GM11168 (cell line): ENCODE results near the gene BMP3.

Source experiments
- in situ Hi-C: fragments of 300-500 bp; cut with MboI; formaldehyde crosslinking; loops from one replicate; pipeline ENCODE4 v1.12.0; 2022; ENCODE audit warnings: low sequenced_read_pairs; ENCODE audit not compliant: unreplicated experiment

BMP3 gene

DNA sequence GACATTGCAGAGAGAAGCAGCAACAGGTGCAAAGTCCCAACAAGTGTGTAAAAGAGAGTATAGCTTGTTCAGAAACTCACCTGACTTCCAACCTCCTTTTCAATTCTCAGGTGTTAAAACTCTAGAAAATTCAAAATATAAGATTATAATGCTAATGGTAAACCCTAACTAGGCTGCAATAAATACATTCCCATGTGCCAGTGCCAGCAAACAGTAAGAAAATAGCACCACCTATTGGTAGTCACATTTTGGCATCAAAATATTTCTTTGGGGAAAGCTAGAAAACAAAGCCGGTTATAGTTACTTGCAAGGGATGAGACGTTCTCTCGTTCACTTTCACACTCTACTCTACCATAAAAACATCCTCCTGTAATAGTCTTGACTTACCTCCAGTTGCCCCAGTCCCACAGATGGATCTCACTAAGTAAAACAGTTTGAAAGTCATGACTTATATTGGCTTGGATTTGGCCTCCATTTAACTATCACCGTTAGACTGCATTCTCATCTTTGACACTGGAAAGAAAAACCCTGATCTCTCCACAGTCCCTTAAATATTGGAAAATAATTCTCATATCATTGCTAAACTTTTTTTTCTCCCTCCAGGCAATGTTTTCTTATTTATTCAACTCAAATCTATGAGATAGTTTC lies 9.6 kb downstream of the BMP3 start:
- in situ Hi-C loops: loop anchor here (10.0 kb wide), 1 partner anchor 685 kb away; no protein-coding TSS in a partner anchor

DNA sequence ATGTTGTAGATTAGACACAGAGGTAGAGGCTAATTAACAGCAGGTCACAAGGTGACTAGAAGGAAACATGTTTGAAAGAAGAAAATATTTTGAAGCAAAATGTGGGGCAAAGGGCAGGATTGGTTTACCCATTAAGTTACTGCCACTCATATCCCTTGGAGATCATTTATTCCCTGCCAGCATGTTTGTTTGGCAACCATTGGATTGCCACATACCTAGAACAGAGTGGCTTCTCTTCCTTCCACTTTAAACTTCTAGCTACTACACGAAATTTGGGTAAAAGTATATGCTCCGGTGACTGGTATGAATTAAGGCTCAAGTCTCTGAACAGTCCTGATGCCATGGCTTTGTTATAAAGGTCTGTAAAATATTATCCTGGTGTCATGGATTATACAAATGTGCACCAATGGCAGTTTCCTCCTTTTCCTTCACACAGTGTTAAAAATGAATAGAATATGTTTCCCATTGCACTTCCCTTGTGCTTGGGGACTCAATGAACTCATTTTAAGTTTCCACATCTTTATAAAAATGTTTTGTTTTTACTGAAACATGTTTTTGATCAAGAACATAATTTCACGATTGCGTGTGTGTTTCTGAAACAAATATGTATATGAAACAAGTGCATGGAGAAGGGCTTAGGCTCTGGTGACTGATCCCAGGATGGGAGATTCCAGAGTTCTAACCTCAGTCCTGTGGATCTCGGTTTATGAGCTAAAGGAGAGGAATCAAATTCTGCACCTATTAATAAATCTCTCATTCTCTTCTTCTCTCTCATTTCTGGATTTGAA lies 12.3 kb downstream of the BMP3 start:
- in situ Hi-C loops: loop anchor here (10.0 kb wide), 1 partner anchor 688 kb away; no protein-coding TSS in a partner anchor

- in situ Hi-C loops: loop anchor here (10.0 kb wide), 1 partner anchor 695 kb away; no protein-coding TSS in a partner anchor
Observed at GRCh38 chr4:81049330-81049729, 18.8 kb downstream of the BMP3 start.

GRCh38 chr4:81049907-81050306 lies 19.4 kb downstream of the BMP3 start:
- in situ Hi-C loops: loop anchor here (10.0 kb wide), 1 partner anchor 695 kb away; no protein-coding TSS in a partner anchor

DNA sequence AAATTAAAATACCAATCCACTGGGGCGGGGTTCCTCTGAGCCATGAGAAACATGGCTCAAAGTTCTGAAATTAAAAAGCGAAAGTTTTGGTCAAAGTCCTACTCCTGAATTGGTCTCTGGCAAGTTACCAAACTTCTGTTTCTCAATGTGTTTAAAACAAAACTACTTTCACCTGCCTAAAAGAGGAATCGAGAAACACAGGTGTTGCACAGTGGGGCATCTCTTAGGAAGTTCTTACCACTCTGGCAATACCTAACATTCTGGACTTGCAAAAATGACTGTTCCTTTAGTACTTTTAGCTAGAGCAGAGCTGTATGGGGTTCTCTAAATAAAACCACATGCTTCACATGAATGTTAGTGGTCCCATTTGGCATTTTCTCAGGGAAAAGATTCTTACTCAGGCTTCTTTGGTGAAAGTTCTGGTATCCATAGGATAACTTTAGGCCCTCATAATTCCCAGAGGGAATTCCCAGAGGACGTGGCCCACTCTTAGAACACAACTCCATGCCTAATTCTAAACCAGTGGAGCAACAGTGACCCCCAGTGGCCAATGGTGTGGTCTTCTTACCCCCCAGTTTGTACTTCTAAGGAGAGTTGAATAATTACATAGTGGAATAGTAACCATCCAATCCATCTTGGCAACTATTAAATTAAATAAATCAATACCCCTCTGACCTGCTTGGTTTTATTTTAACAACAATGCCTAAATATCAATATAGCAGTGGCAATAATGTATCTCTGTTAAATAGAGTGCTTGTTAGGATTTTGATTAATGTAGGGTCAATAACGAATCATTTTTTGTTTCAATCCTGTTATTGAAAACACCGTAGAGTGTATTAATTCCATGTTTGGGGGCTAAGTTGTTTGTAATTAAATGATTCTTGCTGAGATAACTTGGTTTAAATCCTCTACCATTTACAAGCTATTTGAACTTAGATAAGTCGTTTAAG lies 21.9 kb downstream of the BMP3 start:
- in situ Hi-C loops: no loop called here

DNA sequence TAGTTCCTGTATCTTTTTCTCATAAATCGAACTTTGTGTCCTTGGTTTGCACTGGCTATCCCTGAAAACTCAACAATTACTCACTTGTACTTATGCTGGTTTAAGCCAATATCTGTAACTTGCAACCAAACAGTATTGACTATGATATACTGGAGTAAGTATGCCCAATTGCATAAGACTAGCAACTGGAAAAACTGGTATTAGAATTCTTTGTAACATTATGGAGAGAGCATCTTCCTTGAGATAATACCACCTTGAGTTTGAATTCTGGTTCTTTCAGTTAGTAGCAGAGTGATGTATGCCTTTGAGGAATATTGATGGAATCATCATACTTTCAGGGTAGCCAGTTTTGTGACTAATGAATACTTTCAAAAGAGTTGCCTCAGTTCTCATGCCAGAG lies 28.1 kb downstream of the BMP3 start:
- in situ Hi-C loops: no loop called here

DNA sequence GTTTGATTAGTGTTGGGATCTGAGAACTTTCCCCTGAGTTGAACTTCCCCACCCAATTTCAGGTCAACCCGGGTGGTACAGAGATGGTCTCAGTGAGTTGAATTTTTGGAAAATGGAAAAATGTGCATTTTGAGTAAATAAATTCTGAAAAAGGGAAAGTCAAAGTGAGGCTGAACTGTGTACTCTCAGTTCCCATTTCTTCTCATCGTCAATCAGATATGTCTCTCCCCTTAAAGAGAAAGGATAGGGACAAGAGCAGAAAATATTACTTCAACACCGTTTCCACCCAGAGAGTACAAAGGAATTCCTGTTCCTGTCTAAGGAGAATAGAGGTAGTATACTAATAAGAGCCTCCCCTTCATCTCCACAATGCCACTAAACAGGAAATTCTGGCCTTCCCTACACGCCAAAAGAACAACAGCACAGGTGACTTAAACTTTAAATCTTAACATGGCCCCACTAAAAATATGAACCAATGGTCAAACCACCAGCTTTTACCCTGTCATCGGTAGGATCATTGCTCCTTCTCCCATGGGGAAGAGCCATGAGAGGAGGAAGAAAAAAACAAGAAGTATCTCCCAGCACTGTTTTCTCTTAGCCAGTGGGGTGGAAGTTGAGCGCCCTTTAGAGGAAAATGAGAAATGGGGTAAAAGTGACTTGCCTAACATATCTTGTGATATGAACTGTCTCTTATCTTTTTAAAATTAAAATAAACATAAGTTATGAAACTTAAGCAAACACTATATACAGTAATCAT lies 30.3 kb downstream of the BMP3 start:
- in situ Hi-C loops: no loop called here

DNA sequence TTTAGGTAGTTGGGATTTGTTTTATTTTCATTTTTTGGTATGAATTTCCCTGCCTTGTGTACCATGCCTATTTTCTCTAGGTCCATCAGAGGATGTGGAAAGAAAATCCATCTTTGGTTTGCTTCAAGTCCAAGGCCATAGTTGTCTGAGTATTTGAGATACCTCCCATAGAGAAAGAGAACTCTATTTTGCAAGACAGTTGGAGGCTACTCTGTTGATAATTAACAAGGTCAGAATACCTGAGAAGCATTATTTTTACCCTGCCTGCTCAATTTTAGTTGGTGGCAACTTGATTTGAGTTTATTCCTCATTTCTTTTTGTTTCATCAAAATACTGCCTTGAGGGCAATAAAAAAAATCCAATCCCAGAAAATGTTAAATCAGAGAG lies 30.8 kb downstream of the BMP3 start:
- in situ Hi-C loops: no loop called here

GRCh38 chr4:81062001-81062400 lies 31.5 kb downstream of the BMP3 start:
- in situ Hi-C loops: no loop called here

- in situ Hi-C loops: no loop called here
Observed at GRCh38 chr4:81065446-81065845, 34.9 kb downstream of the BMP3 start.

GRCh38 chr4:81069706-81070331 lies 39.3 kb downstream of the BMP3 start:
- in situ Hi-C loops: loop anchor here (10.0 kb wide), 2 partner anchors 175 to 285 kb away; no protein-coding TSS in a partner anchor

DNA sequence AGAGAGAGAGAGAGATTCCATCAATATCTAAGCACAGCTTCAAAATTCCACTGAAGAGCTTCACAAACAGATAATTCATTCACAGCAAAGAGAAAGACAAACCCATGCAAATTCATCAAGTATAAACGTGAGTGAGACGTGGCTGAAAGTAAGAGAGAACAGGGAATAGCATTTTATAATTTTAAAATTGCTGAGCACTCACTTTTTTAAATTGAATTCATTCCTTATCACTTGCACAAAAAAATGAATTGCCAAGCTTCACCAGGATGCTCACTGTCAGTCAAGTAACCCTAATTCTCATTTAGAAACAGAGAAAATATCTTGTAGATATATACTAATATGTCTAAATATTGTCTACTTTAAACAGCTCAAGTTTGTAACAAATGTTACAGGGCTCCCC lies 40.5 kb downstream of the BMP3 start:
- in situ Hi-C loops: loop anchor here (10.0 kb wide), 2 partner anchors 174 to 284 kb away; no protein-coding TSS in a partner anchor

DNA sequence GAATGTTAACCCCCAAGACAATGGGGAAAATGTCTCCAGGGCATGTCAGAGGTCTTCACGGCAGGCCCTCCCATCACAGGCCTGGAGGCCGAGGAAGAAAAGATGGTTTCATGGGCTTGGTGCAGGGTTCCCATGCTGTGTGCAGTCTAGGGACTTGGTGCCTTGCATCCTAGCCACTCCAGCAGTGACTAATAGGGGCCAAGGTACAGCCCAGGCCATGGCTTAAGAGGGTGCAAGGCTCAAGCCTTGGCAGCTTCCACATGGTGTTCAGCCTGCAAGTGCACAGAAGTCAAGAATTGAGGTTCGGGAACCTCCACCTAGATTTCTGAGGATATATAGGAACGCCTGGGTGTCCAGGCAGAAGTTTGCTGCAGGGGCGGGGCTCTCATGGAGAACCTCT lies 50.6 kb downstream of the BMP3 start:
- in situ Hi-C loops: no loop called here

GRCh38 chr4:81084029-81084428 lies 53.5 kb downstream of the BMP3 start:
- in situ Hi-C loops: no loop called here

GRCh38 chr4:81084634-81085033 lies 54.1 kb downstream of the BMP3 start:
- in situ Hi-C loops: no loop called here

DNA sequence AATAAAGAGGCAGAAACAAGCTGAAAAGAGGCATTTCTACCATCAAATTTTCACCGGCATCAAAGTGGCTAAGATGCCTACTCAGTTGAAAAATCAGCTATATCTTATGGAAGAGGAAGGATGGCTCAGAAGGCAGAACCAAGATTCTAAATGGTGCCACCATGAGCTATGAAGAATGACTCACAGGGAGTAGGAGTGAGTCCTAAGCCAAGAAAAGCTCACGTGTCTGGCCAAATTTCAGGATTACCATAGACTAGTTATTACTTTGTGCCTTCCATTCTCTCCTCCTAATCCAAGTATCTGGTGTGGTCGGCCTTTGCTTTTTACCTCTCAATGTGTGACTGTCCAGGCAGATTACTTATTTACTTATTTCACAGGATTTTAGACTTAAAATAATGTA lies 54.8 kb downstream of the BMP3 start:
- in situ Hi-C loops: no loop called here

DNA sequence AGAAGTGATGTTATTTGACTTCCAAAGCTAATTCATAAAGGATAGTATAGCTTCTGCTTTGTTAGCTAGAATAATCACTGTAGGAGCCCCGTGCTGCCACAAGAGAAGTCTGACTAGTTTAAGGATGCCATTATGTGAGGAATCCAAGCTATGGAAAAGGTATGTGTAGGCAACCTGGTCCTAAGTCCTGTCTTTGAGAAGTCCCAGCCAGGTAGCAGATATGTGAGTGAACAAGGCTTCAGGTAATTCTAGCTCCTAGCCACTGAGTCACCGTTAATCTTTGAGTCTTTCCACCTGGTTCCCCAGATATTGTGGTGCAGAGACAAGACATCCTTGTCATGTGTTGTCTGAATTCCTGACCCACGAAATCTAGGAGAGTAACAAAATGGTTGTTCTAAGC lies 55.5 kb downstream of the BMP3 start:
- in situ Hi-C loops: no loop called here

DNA sequence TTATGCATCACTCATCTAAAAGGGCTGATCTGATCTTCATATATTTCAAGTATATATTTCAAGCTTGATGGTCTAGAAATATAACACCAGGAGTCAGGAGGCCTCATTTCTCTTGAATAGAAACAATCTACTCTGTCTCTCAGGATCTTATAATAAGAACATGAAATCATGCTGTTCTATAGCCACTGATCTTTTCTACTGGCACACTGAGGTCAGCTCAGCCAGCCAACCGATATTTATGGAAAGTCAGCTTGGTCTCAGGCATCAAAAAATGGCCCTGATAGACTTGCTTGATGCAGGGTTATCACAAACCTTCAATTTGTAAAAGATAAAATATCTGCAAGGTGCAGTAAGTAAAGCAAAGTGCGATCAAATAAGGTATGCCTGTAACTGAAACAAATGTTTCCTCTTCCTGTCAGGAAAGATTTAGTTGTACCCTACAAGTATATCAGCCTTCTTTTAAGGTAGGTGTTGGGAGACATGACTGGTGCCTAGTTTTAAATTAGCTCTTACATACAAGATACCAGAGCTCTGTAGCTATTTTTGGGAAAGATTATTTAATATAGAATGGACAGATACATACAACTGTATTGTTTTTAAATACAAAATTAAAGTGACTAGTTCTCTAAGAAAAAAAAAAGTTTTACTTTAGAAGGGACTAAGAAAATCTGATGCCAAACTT lies 63.4 kb downstream of the BMP3 start:
- in situ Hi-C loops: no loop called here

DNA sequence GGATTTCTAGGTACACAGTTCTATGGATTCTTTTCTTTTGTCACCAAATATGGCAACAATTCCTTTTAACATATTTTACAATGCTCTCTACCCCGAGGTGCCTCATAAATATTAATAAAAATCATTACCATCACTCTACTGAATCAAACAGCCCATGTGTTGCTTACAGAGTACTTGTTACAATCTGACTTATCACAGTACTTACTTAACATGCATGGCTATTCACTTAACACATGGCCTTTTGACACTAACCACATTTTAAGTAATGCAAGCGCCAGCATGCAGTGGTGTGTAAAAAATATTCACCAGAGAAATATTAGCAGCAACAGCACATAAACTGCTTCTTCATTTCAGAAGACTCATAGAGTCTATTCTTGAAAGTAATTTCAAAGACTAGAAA lies 64.9 kb downstream of the BMP3 start:
- in situ Hi-C loops: no loop called here
